ENCODE measurements around the gene LMLN. TPM values are rescaled to one million over a fixed set of nuclear protein-coding genes. Genes with fewer than 3 reads are reported as not detected.
"Not testable (repeated sequence)": the region's sequence is repeated elsewhere in the genome, so short reads cannot be mapped to it uniquely, and the experiment has no call there.

Gene LMLN
- polyA plus RNA-seq, 2 of the 4 experiments (the other 2 are of a cell fraction) = 2.4 to 5.6 TPM

GRCh38 chr3:198046120-198046857, 86.3 kb downstream of the LMLN start:
- Histone ChIP-seq H3K9me3 (no peaks in the 10 kb centered on the region; the same call in 2 of the 3 replicates), H3K4me3 (no peak overlapping the region), H3K4me2 (no peak overlapping the region), H3K27ac (no peak overlapping the region), H3K4me1 (no peaks in the 10 kb centered on the region)
- TF ChIP-seq BHLHE40 (IDR thresholded peaks at IDR 0.05; ENCODE audit: low read depth, low read length) (no peak), GATA3 (IDR thresholded peaks at IDR 0.05; ENCODE audit: borderline replicate concordance) (no peak), E2F6 (IDR thresholded peaks at IDR 0.05; ENCODE audit: borderline replicate concordance, low read depth) (no peak)
- ChIA-PET CTCF (no interaction called here), POLR2A (no interaction called here)
- 50% methylated on average over 2 of the region's 8 CpGs for WGBS (ENCODE audit: missing lambda C conversion rate)
- FAIRE-seq (no peak), DNase-seq (ENCODE audit: low read depth in 1 of 2, low spot score in 1 of 2) (no peak), ATAC-seq (no peak)

DNA sequence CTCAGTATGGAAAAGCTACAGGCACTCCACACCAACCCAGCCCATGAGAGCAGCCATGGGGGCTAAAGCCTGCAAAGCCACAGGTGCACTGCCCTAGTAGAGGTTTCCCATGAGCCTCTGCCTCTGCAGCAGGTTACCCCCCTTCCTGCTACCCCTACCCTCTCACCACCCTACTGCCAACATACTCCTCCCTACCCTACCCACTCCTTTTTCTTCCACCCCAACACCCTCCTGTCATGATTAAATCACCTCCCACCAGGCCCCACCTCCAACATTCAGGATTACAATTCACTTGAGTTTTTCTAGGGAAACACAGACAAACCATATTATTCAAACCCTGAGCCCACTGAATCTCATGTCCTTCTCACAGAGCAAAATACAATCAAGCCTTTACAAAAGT, 88.4 kb downstream of the LMLN start:
- no peak overlapping the region for H3K4me3 ChIP-seq

DNA sequence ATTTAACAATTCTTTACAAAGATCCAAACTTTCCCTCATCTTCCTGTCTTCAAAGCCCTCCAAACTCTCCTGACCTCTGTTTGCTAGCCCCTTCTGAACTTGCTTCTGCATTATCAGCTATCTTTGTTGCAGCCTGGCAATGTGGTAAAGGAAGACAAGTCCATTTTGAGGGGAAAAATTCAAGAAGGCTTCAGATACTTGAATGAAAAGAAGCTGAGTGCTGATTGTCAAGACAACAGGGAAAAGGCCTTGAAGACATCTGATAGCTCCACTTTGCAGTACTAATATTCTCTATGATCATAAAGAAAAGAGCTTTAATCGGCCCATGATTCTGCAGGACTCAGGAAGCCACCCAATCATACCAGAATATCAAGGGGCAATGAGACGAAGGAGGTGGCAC, 91.8 kb downstream of the LMLN start:
- ChIA-PET CTCF (interaction anchor here (0.8 kb wide), 1 partner anchor 18 kb away, joined by 3 read pairs; no protein-coding TSS in a partner anchor), POLR2A (no interaction called here)
- Histone ChIP-seq H3K9me3 (no peaks in the 10 kb centered on the region; the same call in 2 of the 3 replicates), H3K27ac (no peak overlapping the region), H3K4me2 (no peak overlapping the region), H3K4me3 (no peak overlapping the region), H3K4me1 (no peaks in the 10 kb centered on the region)
- ATAC-seq (no peak), FAIRE-seq (no peak), DNase-seq (ENCODE audit: low read depth in 1 of 2, low spot score in 1 of 2) (no peak)
- WGBS (ENCODE audit: missing lambda C conversion rate) = 25% methylated on average over 2 of the region's 2 CpGs
- TF ChIP-seq ZFP36 (IDR thresholded peaks at IDR 0.05; ENCODE audit: borderline replicate concordance, partially characterized antibody) (no peak), FOSL2 (IDR thresholded peaks at IDR 0.05) (no peak), FOSL2 (CRISPR knock-in tag; IDR thresholded peaks at IDR 0.05) (no peak), SREBF2 (IDR thresholded peaks at IDR 0.05) (no peak), ZC3H11A (IDR thresholded peaks at IDR 0.05) (no peak), ESRRA (IDR thresholded peaks at IDR 0.05; ENCODE audit: borderline replicate concordance, low read length) (no peak), USF2 (IDR thresholded peaks at IDR 0.05) (no peak)

More for the DNA sequence above, 88.4 kb downstream of the LMLN start:
- ChIA-PET POLR2A (no interaction called here), CTCF (no interaction called here)
- no peak for FAIRE-seq
- Histone ChIP-seq H3K9me3 (no peaks in the 10 kb centered on the region; the same call in 2 of the 3 replicates), H3K4me1 (no peaks in the 10 kb centered on the region), H3K27ac (no peak overlapping the region), H3K4me2 (no peak overlapping the region)
- TF ChIP-seq BHLHE40 (IDR thresholded peaks at IDR 0.05; ENCODE audit: low read depth, low read length) = no peak
- TF ChIP-seq, protein P1, sequence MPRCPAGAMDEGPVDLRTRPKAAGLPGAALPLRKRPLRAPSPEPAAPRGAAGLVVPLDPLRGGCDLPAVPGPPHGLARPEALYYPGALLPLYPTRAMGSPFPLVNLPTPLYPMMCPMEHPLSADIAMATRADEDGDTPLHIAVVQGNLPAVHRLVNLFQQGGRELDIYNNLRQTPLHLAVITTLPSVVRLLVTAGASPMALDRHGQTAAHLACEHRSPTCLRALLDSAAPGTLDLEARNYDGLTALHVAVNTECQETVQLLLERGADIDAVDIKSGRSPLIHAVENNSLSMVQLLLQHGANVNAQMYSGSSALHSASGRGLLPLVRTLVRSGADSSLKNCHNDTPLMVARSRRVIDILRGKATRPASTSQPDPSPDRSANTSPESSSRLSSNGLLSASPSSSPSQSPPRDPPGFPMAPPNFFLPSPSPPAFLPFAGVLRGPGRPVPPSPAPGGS (IDR thresholded peaks at IDR 0.05) = no peak
- TF ChIP-seq ESRRA (IDR thresholded peaks at IDR 0.05; ENCODE audit: borderline replicate concordance, low read length) = no peak
- TF ChIP-seq EHMT2 (IDR thresholded peaks at IDR 0.05; ENCODE audit: low read depth) = no peak
- no peak for TF ChIP-seq ZNF302 (CRISPR knock-in tag; IDR thresholded peaks at IDR 0.05)
- TF ChIP-seq NFE2L2 (conservative IDR thresholded peaks at IDR 0.05; ENCODE audit: low read length) = no peak
- no peak for TF ChIP-seq RNF2 (IDR thresholded peaks at IDR 0.05; ENCODE audit: borderline replicate concordance, low read depth)
- TF ChIP-seq TFCP2L1 (CRISPR knock-in tag; IDR thresholded peaks at IDR 0.05) = no peak
- no peak for TF ChIP-seq PHF8 (IDR thresholded peaks at IDR 0.05; ENCODE audit: borderline replicate concordance, low read depth)
- TF ChIP-seq MAFK (IDR thresholded peaks at IDR 0.05; ENCODE audit: partially characterized antibody) = no peak
- TF ChIP-seq KDM5A (IDR thresholded peaks at IDR 0.05) = no peak
- TF ChIP-seq CBX8 (IDR thresholded peaks at IDR 0.05) = no peak
- TF ChIP-seq, protein P2, sequence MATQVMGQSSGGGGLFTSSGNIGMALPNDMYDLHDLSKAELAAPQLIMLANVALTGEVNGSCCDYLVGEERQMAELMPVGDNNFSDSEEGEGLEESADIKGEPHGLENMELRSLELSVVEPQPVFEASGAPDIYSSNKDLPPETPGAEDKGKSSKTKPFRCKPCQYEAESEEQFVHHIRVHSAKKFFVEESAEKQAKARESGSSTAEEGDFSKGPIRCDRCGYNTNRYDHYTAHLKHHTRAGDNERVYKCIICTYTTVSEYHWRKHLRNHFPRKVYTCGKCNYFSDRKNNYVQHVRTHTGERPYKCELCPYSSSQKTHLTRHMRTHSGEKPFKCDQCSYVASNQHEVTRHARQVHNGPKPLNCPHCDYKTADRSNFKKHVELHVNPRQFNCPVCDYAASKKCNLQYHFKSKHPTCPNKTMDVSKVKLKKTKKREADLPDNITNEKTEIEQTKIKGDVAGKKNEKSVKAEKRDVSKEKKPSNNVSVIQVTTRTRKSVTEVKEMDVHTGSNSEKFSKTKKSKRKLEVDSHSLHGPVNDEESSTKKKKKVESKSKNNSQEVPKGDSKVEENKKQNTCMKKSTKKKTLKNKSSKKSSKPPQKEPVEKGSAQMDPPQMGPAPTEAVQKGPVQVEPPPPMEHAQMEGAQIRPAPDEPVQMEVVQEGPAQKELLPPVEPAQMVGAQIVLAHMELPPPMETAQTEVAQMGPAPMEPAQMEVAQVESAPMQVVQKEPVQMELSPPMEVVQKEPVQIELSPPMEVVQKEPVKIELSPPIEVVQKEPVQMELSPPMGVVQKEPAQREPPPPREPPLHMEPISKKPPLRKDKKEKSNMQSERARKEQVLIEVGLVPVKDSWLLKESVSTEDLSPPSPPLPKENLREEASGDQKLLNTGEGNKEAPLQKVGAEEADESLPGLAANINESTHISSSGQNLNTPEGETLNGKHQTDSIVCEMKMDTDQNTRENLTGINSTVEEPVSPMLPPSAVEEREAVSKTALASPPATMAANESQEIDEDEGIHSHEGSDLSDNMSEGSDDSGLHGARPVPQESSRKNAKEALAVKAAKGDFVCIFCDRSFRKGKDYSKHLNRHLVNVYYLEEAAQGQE (IDR thresholded peaks at IDR 0.05) = no peak
- no peak for TF ChIP-seq ZC3H11A (IDR thresholded peaks at IDR 0.05)
- TF ChIP-seq ZSCAN20 (CRISPR knock-in tag; IDR thresholded peaks at IDR 0.05) = no peak
- TF ChIP-seq CEBPB (IDR thresholded peaks at IDR 0.05) = no peak
- TF ChIP-seq HOXB5 (CRISPR knock-in tag; IDR thresholded peaks at IDR 0.05) = no peak
- no peak for TF ChIP-seq SREBF2 (IDR thresholded peaks at IDR 0.05)
- no peak for TF ChIP-seq HEYL (CRISPR knock-in tag; IDR thresholded peaks at IDR 0.05)
- no peak for ATAC-seq
- no peak for DNase-seq (ENCODE audit: low read depth in 1 of 2, low spot score in 1 of 2)

GRCh38 chr3:198053462-198053861, 93.4 kb downstream of the LMLN start:
- POLR2A ChIA-PET = not testable (repeated sequence)

More at GRCh38 chr3:198053462-198053861, 93.4 kb downstream of the LMLN start:
- FAIRE-seq; H3K27ac ChIP-seq; H3K9me3 ChIP-seq; ATAC-seq; H3K4me2 ChIP-seq; H3K4me3 ChIP-seq; DNase-seq (ENCODE audit: low read depth in 1 of 2, low spot score in 1 of 2); H3K4me1 ChIP-seq: not testable (repeated sequence)
- CTCF ChIA-PET = interaction anchor here (0.7 to 1.2 kb wide), 2 partner anchors 18 to 447 kb away, joined by 3 read pairs; no protein-coding TSS in a partner anchor

Data from A549 (cell line).